ENCODE measurements around the gene GON7.
"Not testable (repeated sequence)": the region's sequence is repeated elsewhere in the genome, so short reads cannot be mapped to it uniquely, and the experiment has no call there.

GON7 gene

GRCh38 chr14:93206793-93207467 lies at the start of gene GON7, which contains the start of gene UBR7:
Gene GON7 (minus strand): TSS chr14:93207065. CDS start chr14:93207037, 28 bp downstream.
Gene UBR7 (plus strand): TSS chr14:93207256. CDS start chr14:93207292, 36 bp downstream.
- peak; percentile 85 to 90 (median 85) for DNase-seq (ENCODE audit: low read depth in 3 of 3)

- DNase-seq (ENCODE audit: low read depth in 3 of 3): no peak
Measured at GRCh38 chr14:93249128-93249831, 42.4 kb upstream of the GON7 start.

- no peak for DNase-seq (ENCODE audit: low read depth in 3 of 3)
Measured at GRCh38 chr14:93246534-93246933, 39.7 kb upstream of the GON7 start.

- DNase-seq (ENCODE audit: low read depth in 3 of 3): no peak
Measured at GRCh38 chr14:93245764-93246420, 39.0 kb upstream of the GON7 start.

GRCh38 chr14:93240678-93241000 lies 33.8 kb upstream of the GON7 start:
- no peak for DNase-seq (ENCODE audit: low read depth in 3 of 3)

- no peak for DNase-seq (ENCODE audit: low read depth in 3 of 3)
Measured at GRCh38 chr14:93239869-93240677, 33.2 kb upstream of the GON7 start.

GRCh38 chr14:93234798-93235197 lies 27.9 kb upstream of the GON7 start:
- DNase-seq (ENCODE audit: low read depth in 3 of 3): no peak

GRCh38 chr14:93233078-93233477 lies 26.2 kb upstream of the GON7 start:
- DNase-seq (ENCODE audit: low read depth in 3 of 3): not testable (repeated sequence)

GRCh38 chr14:93232159-93232558 lies 25.3 kb upstream of the GON7 start:
- no peak for DNase-seq (ENCODE audit: low read depth in 3 of 3)

GRCh38 chr14:93231129-93231979 lies 24.5 kb upstream of the GON7 start:
- DNase-seq (ENCODE audit: low read depth in 3 of 3): no peak

- DNase-seq (ENCODE audit: low read depth in 3 of 3): no peak
Measured at GRCh38 chr14:93230539-93230938, 23.7 kb upstream of the GON7 start.

- no peak for DNase-seq (ENCODE audit: low read depth in 3 of 3)
Measured at GRCh38 chr14:93228550-93228949, 21.7 kb upstream of the GON7 start.

- DNase-seq (ENCODE audit: low read depth in 3 of 3): no peak
Measured at GRCh38 chr14:93223565-93223964, 16.7 kb upstream of the GON7 start.

GRCh38 chr14:93220509-93220908 lies 13.6 kb upstream of the GON7 start:
- DNase-seq (ENCODE audit: low read depth in 3 of 3): no peak

- DNase-seq (ENCODE audit: low read depth in 3 of 3): no peak
Measured at GRCh38 chr14:93219103-93219726, 12.3 kb upstream of the GON7 start.

- DNase-seq (ENCODE audit: low read depth in 3 of 3): no peak
Measured at GRCh38 chr14:93214598-93214997, 7.7 kb upstream of the GON7 start.

GRCh38 chr14:93212432-93212831 lies 5.6 kb upstream of the GON7 start:
- no peak for DNase-seq (ENCODE audit: low read depth in 3 of 3)

GRCh38 chr14:93207468-93208308 lies 823 bp upstream of the GON7 start:
- DNase-seq (ENCODE audit: low read depth in 3 of 3): no peak

GRCh38 chr14:93201155-93201704 lies 5.6 kb downstream of the GON7 start:
- no peak for DNase-seq (ENCODE audit: low read depth in 3 of 3)
